Fibroblast of the aortic adventitia (primary cell): ENCODE results near the gene IL12B. TPM values are rescaled to one million over a fixed set of nuclear protein-coding genes. Genes with fewer than 3 reads are reported as not detected.
"Not testable (repeated sequence)": the region's sequence is repeated elsewhere in the genome, so short reads cannot be mapped to it uniquely, and the experiment has no call there.

Experiments used
- DNase-seq: peaks from one replicate; pipeline ENCODE4 v3.0.0-alpha.2; 2010; ENCODE audit warnings: low read depth
- H3K4me3 ChIP-seq: 2 replicates; pipeline ENCODE4 v1.5.1; 2011; ENCODE audit warnings: low read depth, mild to moderate bottlenecking, control low read depth, low read length, moderate library complexity
- total RNA-seq: library from RNA; depleted of rRNA; stranded (reverse); fragments of >200 nt; gene quantifications from 2 replicates; pipeline ENCODE4 v1.2.3, GENCODE V29; 2012; ENCODE audit warnings: low replicate concordance
- TF ChIP-seq, protein P1 (sequence below): IDR thresholded peaks from 2 replicates; pipeline ENCODE4 v1.5.1; 2011; ENCODE audit warnings: mild to moderate bottlenecking, low read length, control low read depth, inconsistent platforms; ENCODE audit not compliant: insufficient read depth

The IL12B gene
- total RNA-seq, 1 donor, result 0.09 TPM

DNA sequence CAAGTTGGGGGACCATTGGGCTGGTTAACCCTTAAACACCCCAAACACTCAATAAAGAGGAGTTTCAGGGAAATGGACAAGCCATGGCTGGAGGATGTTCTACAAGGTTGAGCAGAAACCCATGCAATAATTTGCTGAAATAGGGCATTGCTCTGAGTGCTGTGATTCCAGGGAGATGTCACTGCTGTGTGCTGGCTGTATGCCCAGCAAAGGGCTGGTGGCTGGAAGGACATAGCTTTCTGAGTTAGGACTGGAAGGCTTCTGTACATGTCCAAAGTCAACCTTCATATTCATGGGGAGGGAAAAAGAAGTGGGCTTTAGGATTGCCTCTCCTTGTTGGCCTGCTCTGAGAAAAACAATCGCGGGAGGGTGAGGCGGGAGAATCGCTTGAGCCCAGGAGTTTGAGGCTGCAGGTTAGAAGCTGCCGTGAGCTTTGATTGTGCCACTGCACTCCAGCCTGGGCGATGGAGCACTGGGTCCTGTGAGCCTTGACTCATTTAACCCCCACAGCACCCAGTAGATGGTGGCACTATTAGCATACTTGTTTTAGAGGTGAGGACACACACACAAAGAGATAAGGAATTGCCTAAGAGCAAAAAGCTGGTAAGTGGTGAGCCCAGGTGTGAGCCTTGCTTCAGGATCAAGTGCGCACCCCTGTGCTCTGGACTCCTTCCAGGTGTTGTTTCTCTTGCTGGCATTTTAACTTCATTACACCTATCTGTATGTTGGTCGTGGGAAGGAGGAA, 20.4 kb downstream of the IL12B start:
- TF ChIP-seq, protein P1, sequence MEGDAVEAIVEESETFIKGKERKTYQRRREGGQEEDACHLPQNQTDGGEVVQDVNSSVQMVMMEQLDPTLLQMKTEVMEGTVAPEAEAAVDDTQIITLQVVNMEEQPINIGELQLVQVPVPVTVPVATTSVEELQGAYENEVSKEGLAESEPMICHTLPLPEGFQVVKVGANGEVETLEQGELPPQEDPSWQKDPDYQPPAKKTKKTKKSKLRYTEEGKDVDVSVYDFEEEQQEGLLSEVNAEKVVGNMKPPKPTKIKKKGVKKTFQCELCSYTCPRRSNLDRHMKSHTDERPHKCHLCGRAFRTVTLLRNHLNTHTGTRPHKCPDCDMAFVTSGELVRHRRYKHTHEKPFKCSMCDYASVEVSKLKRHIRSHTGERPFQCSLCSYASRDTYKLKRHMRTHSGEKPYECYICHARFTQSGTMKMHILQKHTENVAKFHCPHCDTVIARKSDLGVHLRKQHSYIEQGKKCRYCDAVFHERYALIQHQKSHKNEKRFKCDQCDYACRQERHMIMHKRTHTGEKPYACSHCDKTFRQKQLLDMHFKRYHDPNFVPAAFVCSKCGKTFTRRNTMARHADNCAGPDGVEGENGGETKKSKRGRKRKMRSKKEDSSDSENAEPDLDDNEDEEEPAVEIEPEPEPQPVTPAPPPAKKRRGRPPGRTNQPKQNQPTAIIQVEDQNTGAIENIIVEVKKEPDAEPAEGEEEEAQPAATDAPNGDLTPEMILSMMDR, result no peak
- H3K4me3 ChIP-seq, result no peak overlapping the region
- no peak for DNase-seq

DNA sequence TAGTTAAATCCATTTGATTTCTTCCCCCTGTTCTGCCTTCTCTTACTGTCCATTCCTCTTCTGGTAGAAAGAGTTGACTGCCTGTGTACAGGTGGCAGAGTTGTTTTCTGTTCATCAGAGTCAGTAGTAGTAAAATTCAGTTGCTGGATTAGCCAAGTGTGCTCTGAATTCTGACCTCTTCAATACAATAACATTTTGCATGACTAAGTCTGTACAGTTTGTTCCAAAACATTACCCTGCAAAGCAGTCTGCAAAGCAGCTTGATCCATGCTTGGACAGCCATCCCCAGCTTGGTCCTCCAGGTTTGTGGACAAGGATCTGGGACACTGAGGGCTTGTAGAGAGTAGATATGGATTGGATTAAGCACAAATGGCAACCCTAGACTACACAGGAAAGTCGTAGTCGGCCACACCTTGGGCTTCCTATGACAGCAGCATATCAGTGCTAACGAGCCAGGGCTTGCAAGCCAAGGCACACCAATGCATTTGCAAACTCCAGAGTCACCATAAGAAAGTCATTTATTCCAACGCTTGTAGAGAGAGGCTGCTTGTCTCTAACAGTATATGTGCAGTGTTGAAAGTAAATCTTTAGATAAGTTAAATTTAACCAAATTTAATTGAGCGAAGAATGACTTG, 25.2 kb downstream of the IL12B start:
- TF ChIP-seq, protein P1, result no peak
- H3K4me3 ChIP-seq, result no peak overlapping the region
- DNase-seq, result no peak

DNA sequence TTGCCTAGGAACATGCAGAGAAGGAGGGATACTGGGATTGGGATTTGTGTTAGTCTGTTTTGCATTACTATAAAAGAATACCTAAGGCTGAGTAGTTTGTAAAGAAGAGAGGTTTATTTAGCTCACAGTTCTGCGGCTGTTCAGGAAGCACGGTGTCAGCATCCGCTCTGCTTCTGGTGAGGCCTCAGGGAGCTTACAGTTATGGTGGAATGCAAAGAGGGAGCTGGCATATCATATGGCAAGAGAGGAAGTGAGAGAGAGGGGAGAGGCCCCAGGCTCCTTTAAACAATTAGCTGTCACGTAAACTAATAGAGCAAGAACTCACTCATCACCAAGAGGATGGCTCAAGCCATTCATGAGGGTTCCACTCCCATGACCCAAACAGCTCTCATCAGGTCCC, 27.0 kb downstream of the IL12B start:
- TF ChIP-seq, protein P1, result no peak
- no peak for DNase-seq
- no peak overlapping the region for H3K4me3 ChIP-seq

DNA sequence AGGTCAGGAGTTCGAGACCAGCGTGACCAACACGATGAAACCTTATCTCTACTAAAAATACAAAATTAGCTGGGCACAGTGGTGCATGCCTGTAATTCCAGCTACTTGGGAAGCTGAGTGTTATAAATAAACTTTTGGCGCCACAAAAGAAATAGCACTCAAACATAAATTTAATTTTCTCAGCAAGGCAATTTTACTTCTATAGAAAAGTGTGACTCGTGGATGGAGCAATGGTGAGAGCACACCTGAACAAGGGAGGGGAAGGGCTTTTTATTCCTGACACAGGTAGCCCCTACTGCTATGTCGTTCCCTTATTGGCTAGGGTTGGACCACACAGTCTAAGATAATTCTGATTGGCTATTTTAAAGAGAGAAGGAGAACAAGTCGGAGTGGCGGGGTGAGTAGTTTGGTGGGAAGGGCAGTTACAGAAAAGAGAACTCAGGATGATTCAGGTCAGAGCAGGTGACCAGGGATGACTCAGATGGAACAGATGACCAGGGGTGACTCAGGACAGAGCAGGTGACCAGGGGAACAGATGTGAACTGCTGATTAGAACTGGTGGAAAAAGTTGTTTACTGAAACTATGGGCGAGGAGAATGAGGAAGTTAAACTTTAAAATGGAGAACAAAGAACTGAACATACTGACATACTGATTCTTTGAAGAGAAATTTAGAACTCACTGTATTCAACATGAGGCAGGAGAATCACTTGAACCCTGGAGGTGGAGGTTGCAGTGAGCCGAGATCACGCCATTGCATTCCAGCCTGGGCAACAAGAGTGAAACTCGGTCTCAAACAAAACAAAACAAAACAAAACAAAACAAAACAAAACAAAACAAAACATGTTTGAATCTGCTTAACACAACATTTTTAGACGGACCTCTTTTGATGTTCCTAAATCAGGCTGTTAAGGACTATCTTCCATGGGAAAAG, 28.1 kb downstream of the IL12B start:
- H3K4me3 ChIP-seq, DNase-seq: not testable (repeated sequence)

DNA sequence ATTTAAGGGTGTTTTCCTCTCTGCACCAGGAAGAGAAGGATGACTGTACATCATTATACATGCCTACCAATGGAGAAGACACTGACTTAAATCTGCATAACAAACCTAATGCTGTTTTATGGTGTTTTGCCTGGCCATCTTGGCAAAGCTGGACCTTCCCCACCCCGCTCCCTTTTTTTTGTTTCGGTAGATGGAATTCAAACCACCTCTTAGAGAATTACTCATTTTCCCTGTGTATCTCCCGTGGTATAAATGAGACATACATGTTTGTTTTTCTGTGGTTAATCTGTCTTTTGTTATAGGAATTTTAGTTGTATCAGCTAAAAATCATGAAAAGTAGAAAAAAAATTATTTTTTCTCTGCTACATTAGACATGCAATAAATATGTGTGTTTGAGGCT, 28.8 kb downstream of the IL12B start:
- TF ChIP-seq, protein P1, result no peak
- no peak overlapping the region for H3K4me3 ChIP-seq
- DNase-seq, result no peak

DNA sequence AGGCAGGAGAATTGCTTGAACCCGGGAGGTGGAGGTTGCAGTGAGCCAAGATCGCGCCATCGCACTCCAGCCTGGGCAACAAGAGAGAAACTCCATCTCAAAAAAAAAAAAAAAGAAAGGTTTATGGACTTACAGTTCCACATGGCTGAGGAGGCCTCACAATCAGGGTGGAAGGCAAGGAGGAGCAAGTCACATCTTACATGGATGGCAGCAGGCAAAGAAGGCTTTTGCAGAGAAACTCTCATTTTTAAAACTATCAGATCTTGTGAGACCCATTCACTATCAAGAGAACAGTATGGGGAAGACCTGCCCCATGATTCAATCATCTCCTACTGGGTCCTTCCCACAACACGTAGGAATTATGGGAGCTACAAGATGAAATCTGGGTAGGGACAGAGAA, 33.0 kb downstream of the IL12B start:
- not testable (repeated sequence) for DNase-seq, H3K4me3 ChIP-seq

DNA sequence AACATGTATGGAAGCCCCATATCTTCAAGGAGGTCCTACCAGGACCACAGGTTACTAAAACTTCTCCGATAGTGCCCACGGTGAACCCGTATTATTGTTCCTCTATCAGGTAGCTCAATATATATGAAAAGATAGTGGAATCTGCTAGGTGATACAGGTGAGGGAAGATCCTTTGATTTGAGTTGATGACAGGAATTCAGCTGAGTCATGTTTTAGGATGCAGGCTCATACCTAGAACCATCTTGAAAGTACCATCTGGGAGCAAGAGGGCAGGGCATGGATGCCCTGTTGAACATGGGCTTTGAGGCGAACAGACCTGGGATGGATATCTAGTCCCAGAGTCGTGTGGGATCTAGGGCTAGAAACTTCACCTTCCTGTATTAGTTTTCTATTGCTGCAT, 35.4 kb downstream of the IL12B start:
- TF ChIP-seq, protein P1, result no peak
- DNase-seq, result no peak
- no peak overlapping the region for H3K4me3 ChIP-seq
